Measurements from ENCODE around the gene DPP6. TPM values are rescaled to one million over a fixed set of nuclear protein-coding genes. Genes with fewer than 3 reads are reported as not detected.

DPP6 gene
- total and polyA plus RNA-seq, 2 of the 8 experiments (the other 6 are each of a cell fraction or from before 2014, with no cell fraction given) = 4.7 to 6.8 TPM

GRCh38 chr7:154872811-154873499, 820.8 kb downstream of the DPP6 start (continued):
- no peak for TF ChIP-seq EZH2 (IDR thresholded peaks at IDR 0.05; ENCODE audit: low read depth, low read length, severe bottlenecking)
